HG02938 (cell line): ENCODE measurements around the gene SMIM13.

Experiments used
- ATAC-seq: cut with Tn5 transposase; IDR thresholded peaks from one replicate; pipeline ENCODE4 v1.9.1; 2021; ENCODE audit warnings: mild to moderate bottlenecking, moderate library complexity; ENCODE audit not compliant: unreplicated experiment

Gene SMIM13

GRCh38 chr6:11093626-11094410 lies at the start of gene SMIM13:
SMIM13 (plus strand) TSS chr6:11093834; CDS start chr6:11094314, 480 bp downstream.
- ATAC-seq = peak; percentile 89

- ATAC-seq = no peak
Observed at GRCh38 chr6:11043961-11044711, 49.5 kb upstream of the SMIM13 start, which contains the start of gene ELOVL2. ELOVL2 (minus strand) TSS chr6:11044305; CDS start chr6:11044230, 75 bp downstream.

GRCh38 chr6:11044712-11045167 lies 48.9 kb upstream of the SMIM13 start:
- no peak for ATAC-seq

GRCh38 chr6:11050731-11051130 lies 42.9 kb upstream of the SMIM13 start:
- ATAC-seq = no peak

- no peak for ATAC-seq
Observed at GRCh38 chr6:11053307-11053706, 40.3 kb upstream of the SMIM13 start.

GRCh38 chr6:11054722-11055121 lies 38.9 kb upstream of the SMIM13 start:
- ATAC-seq = no peak

- ATAC-seq = no peak
Observed at GRCh38 chr6:11055127-11055627, 38.5 kb upstream of the SMIM13 start.

- ATAC-seq = no peak
Observed at GRCh38 chr6:11056871-11057270, 36.8 kb upstream of the SMIM13 start.

- ATAC-seq = no peak
Observed at GRCh38 chr6:11058406-11058805, 35.2 kb upstream of the SMIM13 start.

GRCh38 chr6:11062083-11062482 lies 31.6 kb upstream of the SMIM13 start:
- no peak for ATAC-seq

GRCh38 chr6:11062715-11063114 lies 30.9 kb upstream of the SMIM13 start:
- ATAC-seq = no peak

- no peak for ATAC-seq
Observed at GRCh38 chr6:11064836-11065235, 28.8 kb upstream of the SMIM13 start.

GRCh38 chr6:11065436-11066202 lies 28.0 kb upstream of the SMIM13 start:
- no peak for ATAC-seq

GRCh38 chr6:11066505-11067347 lies 26.9 kb upstream of the SMIM13 start:
- no peak for ATAC-seq

- ATAC-seq = no peak
Observed at GRCh38 chr6:11067348-11067747, 26.3 kb upstream of the SMIM13 start.

- no peak for ATAC-seq
Observed at GRCh38 chr6:11069760-11070159, 23.9 kb upstream of the SMIM13 start.

- no peak for ATAC-seq
Observed at GRCh38 chr6:11072101-11072500, 21.5 kb upstream of the SMIM13 start.

- no peak for ATAC-seq
Observed at GRCh38 chr6:11076540-11076939, 17.1 kb upstream of the SMIM13 start.

GRCh38 chr6:11078266-11078665 lies 15.4 kb upstream of the SMIM13 start:
- no peak for ATAC-seq

GRCh38 chr6:11080296-11080695 lies 13.3 kb upstream of the SMIM13 start:
- no peak for ATAC-seq
